GM18511 (cell line): Measurements from ENCODE around the gene PPP1R11.
"Not testable (repeated sequence)": the region's sequence is repeated elsewhere in the genome, so short reads cannot be mapped to it uniquely, and the experiment has no call there.

Source experiments
- ATAC-seq: cut with Tn5 transposase; IDR thresholded peaks from one replicate; pipeline ENCODE4 v1.9.1; 2021; ENCODE audit warnings: mild to moderate bottlenecking, moderate library complexity; ENCODE audit not compliant: unreplicated experiment

PPP1R11 gene

GRCh38 chr6:30093951-30094661 is 27.1 kb downstream of the PPP1R11 start:
- no peak for ATAC-seq

DNA sequence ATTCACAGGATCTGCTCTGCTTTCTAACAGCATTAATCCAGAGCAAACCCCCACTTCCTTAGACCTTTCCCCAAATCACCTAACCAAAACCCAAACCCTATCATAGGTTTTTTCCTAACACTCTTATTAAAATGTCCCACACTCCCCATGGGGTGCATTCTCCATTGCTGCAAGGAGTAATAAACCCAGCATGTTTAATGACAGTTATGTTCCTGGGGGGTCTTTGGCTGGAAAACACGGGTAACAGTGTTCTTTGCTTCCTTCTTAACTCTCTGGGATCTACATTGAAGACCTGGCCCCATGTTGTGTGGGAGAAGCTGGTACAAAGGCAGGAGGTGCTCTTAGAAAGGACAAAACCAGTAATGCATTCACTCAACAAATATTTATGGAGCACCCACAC is 29.8 kb downstream of the PPP1R11 start:
- ATAC-seq = no peak

GRCh38 chr6:30097902-30098768 is 31.1 kb downstream of the PPP1R11 start:
- no peak for ATAC-seq

- no peak for ATAC-seq
Measured at GRCh38 chr6:30100154-30100553, 33.2 kb downstream of the PPP1R11 start.

DNA sequence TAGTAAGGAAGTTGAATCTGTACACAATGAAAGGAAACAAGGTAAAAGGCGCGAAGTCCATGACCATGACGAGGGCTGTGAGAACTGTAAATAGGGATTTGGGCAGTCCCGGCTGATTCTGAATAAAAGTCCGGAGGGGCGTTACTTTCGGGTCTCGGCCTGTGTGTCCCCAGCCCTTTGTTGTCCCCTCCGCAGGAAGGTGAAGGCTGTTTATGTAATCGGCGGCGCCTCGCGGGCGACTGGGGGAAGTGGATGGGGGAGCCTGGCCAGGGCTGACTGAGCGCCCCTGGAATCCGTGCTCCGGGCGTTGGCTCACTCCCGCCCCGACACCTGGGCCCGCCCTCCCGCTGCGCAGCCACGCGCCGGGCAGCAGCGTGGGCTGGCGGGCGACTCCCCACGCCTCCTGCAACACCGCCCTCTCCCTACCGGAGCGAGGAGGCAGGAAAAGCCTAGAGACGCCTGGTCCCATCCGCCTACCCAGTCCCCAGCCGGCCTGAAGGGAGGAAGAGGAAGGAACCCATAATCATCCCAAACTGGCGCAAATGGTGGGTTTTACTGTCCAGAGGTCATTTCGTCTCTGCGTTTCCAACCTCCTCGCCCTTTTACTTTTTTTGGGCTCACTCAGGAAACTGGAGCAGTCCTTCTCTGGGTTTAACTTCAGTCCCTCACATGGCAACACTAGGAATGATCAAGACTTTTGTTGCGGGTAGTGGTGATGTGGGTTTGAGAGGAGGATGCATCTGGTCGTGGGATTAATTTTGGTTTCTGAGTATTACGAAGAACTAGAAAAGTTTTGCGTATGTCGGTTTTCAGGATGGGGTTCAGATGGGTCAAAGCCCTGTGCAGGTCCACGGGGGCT is 33.8 kb downstream of the PPP1R11 start:
- no peak for ATAC-seq

- ATAC-seq = peak; percentile 68
Measured at GRCh38 chr6:30101444-30102413, 34.7 kb downstream of the PPP1R11 start.

GRCh38 chr6:30102414-30102969 is 35.5 kb downstream of the PPP1R11 start:
- ATAC-seq = no peak

GRCh38 chr6:30102970-30103871 is 36.2 kb downstream of the PPP1R11 start:
- ATAC-seq = peak; percentile 69

- ATAC-seq = no peak
Measured at GRCh38 chr6:30103872-30104179, 36.8 kb downstream of the PPP1R11 start.

DNA sequence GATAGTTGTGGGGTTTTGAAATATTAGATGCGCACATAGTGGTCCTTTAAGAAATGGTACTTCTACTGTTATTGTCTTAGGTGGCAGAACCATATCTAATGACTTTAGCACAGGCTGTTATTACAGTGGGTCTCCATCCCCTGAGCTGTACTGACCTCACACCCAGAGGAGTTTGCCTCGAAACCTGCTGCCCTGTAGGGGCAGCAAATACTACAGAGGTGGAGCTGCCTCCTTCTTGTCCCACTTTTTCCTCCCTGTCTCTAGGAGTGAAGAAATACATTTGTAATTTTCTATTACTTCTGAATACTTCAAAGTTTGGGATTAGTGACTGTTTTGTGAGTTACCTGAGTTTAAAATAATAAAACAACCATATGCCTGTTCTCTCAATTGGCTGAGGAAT is 37.7 kb downstream of the PPP1R11 start:
- ATAC-seq = no peak

DNA sequence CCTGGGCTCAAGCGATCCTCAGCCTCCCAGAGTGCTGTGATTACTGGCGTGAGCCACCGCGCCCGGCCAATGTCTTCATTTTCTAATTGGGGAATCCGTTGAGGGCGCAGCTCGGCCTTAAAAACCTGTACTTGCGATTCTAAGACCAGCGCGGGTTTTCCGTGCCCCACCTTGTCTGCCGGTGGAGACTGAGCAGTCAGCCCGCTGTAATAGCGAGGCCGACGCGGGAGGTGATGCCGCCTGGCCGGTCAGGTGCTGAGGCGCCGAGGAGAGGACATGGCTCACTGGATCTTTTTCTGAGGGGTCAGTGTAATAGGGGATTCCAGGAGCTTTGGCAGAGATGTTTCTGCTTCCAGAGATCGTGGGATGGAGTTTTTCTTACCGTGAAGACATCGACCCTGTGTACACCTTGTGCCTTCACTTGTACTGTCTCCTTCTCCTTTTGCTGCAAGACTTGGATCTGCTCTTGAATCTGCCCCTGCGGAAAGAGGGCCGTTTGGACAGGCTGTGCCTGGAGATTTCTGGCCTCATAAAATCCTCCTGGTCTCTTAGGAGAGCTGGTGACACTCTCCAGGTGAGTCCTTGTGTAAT is 44.4 kb downstream of the PPP1R11 start:
- ATAC-seq = no peak

DNA sequence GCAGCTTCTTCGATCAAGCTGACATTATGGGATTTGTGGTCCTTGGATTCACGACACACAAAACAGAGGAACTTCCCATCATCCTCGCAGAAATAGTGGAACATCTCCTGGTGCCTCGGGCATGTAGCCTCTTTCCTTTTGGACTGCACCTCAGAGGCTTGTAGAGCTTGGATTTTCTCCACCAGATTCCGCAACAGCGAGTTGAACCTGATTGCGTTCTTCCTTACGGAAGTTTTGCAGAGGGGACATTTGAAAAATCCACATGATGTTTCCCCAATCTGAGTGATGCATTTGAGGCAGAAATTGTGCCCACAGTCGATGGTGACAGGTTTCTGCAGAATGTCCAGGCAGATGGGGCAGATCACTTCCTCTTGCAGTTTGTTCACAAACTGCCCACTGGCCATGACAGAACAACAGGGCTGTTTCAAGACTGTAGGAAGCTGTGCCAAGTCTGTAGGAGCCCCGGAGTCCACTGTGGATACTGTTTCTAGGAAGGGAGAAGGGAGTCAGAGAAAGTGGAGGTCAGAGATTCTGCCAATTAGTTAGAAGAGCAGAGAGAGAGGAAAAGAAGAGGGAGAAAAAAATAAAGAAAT is 45.5 kb downstream of the PPP1R11 start:
- no peak for ATAC-seq

DNA sequence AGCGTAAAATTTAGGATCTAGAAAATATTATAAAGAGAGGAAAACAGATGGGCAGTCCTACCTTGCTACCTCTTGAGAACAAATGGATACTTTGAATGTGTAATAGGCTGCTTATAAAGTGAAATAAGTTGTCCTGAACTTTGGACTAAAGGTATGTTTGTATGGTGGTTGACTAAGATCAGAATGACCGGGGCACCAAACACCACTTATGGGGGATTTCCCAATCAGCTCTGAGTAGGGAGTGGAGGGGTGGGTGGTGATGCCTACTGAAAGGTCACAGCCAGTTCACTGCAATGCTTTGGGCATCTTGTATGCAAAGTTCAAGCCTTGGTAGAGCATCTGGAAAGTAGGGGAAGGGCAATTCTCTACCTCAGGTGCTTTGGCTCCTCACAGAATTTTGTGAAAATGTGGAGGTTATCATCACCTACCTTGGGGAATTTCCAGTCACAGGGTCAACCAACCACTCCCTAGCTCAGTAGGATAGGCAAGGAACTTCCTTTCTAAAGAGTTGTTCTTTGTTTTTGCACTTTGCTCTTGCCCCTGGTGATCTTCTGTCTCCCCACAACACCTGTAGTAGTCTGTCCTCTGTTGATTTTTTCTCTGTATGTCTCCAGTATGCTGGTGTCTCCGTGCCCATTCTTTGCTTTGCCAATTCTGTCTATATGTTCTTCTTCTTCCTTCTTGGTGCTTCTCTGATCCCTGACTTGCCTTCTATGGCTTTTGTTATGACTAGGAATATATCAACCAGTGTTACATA is 46.2 kb downstream of the PPP1R11 start, which contains the start of gene TRIM31:
TRIM31 (minus strand) TSS at position 88 of the 757 bp plus-strand sequence. CDS start 285 bp downstream, outside the sequence.
- ATAC-seq = no peak

DNA sequence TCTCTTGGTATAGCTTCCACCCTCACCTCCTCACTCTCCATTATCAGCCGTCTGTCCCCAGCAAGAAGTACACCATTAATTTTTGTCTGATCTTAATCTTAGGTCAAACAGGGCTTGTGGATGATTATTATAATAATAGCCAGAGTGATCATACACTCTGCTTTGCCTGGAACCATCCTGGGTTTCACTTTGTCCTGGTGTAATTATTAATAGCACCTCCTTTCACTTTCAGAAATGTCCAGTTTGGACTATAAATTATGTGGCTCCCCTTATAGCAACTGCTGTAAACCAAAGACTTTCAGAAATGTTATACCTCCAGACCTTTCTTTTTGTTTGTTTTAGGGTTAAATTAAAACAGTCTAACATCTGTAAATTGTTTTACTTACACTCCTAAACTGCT is 46.8 kb downstream of the PPP1R11 start:
- ATAC-seq = no peak

- no peak for ATAC-seq
Measured at GRCh38 chr6:30116724-30117123, 49.7 kb downstream of the PPP1R11 start.

DNA sequence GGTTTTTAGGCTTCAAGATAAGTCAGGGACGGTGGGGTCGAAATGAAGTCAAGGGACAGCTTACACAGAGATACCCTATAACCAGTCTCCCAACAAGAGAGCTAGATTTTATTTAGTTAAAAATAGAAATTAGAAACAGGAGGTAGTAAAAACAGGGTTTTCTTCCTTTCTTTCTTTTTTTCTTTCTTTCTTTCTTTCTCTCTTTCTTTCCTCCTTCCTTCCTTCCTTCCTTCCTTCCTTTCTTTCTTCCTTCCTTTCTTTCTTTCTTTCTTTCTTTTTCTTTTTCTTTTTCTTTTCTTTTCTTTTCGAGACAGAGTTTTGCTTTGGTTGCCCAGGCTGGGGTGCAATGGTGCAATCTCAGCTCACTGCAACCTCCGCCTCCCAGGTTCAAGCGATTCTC is 51.7 kb downstream of the PPP1R11 start:
- ATAC-seq = not testable (repeated sequence)
